NCI-H2227 treated with DMSO at 0.1 percent for 48 hours (cell line): ENCODE measurements around the gene FOXA3.
"Not testable (repeated sequence)": the region's sequence is repeated elsewhere in the genome, so short reads cannot be mapped to it uniquely, and the experiment has no call there.

Source experiments
- DNase-seq: peaks from one replicate; lab custom pipeline; 2025; lab: John Stamatoyannopoulos, UW

Gene FOXA3

GRCh38 chr19:45828523-45828922, 35.6 kb upstream of the FOXA3 start:
- no peak for DNase-seq

DNA sequence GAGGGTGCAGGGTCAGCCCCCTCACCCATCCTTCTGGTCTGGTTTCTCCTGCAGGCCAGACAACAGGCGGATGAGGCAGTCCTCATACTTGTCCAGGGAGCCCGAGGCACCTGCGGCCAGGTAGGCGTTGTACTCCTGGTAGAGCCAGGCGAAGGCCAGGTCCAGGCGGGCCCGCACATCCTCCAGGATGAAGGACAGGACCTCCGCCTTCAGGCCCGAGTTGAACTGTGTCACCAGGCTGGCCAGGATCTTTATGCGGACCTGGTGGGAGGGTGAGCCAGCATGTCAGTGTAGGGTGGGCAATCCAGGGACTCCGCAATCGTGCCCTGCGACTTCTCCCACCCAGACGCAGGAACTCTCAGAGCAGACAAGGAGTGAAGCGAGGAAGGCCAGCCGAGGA, 35.2 kb upstream of the FOXA3 start:
- DNase-seq: no peak

- DNase-seq: no peak
These were observed 29.2 kb upstream of the FOXA3 start for GRCh38 chr19:45834970-45835369.

DNA sequence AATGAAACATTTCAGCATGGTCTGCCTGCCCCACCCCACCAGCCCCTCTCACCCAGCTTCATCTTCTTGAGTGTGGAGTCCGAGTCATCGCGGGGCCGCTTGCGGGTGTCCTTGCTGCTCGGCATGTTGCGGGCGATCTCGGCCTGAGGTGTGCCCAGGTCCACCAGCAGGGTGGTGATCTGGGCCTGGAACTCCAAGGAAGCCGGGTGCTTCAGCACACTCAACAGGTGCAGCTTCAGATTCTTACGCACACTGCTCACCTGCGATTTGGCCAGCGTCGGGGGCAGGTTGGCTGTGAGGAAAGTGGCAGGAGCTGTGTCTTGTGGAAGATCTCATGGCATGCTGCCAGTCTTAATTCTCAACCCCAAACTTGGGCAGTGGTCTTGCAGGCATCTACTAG, 21.9 kb upstream of the FOXA3 start:
- DNase-seq: no peak

DNA sequence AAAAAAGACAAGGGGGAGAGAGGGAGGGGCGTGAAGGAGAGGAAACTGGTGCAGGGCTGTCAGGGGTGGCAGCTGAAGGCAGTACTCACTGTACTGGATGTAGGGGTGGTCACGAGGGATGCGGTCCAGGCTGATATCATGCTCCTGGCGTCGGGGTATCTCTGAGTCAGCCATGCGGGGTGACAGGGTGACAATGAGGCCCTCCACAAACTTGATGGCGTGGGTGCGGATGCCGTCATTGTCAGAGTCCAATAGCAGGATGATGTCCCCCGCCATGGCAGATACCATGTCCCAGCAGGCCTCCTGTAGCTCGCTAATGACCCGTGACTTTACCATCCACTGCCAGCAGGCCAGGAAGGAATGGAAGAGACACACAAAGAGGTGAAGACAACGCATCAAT, 16.5 kb upstream of the FOXA3 start:
- DNase-seq: no peak

GRCh38 chr19:45848922-45849321, 15.2 kb upstream of the FOXA3 start:
- DNase-seq: no peak

- no peak for DNase-seq
These were observed 11.9 kb upstream of the FOXA3 start for GRCh38 chr19:45852145-45852750.

DNA sequence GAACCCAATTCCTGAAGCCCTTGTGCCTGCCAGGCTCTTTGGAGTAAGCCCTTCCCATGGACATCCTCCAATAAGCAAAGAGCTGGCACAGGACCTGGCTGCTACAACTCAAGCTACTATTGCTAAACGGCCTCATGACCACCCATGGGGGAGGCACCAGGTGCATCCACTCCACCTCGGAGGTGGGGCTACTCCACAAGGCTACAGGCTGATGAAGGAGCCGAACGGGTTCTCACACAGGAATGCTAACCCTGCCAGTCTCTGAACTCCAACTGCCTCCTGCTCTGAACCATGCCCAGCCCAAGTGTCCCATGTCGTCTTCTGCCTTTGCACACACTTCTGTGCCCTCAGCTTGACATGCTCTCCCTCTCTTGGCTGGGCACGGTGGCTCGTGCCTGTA, 11.1 kb upstream of the FOXA3 start:
- no peak for DNase-seq

DNA sequence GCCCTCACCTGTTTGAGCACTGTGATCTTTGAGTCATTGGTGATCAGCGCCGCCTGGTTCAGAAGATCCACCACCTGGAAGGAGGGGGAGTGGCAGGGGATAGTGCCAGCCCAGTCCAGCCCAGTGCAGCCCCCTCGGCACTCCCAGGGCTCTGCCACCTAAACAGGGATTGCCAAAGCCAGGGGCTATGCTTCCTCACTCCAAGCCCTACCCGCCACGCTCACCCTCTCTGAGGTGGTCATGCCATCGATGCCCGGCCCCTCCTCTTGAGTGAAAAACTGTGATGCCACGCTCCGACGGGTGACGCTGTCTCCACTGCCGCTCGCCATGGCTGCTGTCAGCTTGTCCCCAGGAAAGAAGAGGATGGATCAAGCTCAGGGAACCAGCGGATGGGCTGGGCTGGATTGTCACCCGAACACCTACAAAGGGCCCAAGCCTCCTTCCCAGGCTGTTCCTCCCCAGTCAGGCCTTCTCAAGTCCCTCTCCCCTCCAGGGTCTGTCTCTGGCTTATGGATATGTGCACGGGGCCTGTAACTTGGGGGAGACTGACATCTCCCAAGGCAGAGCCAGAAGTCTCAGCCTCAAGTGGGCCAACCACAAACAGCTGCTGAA, 9.9 kb upstream of the FOXA3 start:
- no peak for DNase-seq

DNA sequence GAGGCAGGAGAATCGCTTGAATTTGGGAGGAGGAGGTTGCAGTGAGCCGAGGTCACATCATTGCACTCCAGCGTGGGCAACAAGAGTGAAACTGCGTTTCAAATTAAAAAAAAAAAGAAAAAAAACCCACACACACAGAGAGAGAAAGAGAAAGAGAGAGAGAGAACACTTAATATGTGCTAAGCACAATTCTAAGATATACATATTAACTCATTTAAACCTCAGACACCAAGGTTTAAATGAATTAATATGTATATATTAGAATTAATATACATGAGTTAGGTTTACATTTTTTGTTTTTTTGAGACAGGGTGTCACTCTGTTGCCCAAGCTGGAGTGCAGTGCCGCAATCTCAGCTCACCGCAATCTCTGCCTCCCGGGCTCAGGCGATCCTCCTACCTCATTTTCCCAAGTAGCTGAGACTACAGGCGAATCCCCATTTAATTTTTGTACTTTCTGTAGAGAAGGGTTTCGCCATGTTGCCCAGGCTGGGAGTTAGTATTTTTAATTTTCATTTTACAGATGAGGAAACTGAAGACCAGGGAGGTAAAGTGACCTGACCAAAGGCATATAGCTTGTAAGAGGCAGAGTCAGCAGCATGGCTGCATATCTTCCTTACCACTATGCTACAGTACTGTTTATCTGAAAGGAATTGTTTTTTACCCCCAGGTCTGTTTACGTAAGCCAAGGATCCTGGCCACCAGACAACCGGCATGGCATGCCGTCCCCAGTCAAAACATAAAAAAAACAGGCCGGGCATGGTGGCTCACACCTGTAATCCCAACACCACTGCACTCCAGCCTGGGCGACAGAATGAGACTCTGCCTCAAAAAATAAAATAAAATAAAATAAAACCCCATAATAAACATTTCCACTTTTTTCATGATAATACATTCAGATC, 3.5 kb upstream of the FOXA3 start:
- no peak for DNase-seq

DNA sequence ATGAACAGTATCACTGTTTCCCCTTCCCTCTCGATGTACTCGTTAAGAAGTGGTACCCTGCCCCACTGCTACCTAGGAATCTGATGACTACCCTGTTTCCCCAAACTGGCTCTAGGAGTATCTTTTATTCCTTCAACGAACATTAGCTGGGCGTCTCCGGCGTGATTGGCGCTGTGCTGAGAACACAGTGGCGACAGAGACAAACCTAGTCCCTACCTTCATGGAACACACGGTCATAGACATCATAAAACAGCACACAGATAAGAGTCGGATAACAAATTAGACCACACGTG, 1.9 kb upstream of the FOXA3 start:
- no peak for DNase-seq

GRCh38 chr19:45862564-45863334, 1.4 kb upstream of the FOXA3 start, which contains the start of gene SYMPK:
TSS of gene SYMPK (minus strand) at chr19:45863147. CDS start at chr19:45854495, 8,652 bp downstream.
- peak; percentile 90 for DNase-seq

DNA sequence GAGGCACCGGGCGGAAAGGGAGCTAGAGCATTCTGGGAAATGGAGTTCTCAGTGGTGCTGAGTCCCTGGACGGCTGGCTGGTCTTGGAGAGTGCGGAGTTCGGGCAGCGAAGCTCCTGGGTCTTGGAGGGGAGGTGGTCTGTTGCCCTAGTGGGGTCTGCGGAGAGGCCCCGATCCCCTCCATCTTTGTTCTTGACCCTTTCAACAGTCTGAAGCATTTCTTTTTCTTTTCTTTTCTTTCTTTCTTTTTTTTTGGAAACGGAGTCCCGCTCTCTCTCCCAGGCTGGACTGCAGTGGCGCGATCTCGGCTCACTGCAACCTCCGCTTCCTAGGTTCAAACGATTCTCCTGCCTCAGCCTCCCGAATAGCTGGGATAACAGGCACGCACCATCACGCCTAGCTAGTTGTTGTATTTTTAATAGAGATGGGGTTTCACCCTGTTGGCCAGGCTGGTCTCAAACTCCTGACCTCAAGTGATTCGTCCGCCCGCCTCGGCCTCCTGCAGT, 739 bp upstream of the FOXA3 start:
- no peak for DNase-seq

- DNase-seq: no peak
These were observed 530 bp downstream of the FOXA3 start for GRCh38 chr19:45864629-45865082.

- no peak for DNase-seq
These were observed 1.3 kb downstream of the FOXA3 start for GRCh38 chr19:45865269-45865948.

DNA sequence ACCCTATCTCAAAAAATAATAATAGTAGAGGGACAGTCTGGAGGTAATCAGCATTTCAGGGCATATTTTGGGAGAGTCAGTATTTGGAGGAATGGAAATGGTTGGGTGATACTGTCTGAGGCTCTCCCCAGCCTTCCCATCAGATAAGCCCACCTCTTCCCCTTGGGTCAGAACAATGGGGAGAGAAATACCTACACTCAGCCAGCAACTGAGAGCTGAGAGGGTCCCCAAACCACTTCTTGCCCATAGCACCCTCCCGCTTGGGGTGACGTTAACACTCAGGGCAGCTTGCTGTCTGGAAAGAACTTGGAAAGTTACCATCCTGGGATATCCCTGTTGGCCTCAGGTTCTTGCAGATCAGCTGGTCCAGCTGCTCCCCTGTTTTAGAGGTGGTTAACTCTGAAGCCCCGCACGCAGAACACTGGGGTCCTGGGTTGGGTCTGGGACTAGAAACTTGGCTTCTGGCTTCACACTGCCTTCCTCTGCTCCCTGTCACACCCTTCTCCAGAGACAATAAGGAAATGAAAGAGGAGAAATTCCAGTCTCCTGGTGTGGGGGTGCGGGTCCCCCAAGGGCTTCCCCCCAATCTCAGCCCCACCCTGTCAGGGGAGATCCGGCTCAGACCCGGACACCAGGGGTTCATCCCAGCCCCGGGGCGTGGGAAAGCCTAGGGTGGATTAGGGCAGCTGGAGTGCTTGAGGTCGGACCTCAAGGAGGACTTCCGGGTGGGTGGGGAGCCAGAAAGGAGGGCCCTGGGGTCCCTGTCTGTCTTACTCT, 2.5 kb downstream of the FOXA3 start:
- no peak for DNase-seq

- not testable (repeated sequence) for DNase-seq
These were observed 3.1 kb downstream of the FOXA3 start for GRCh38 chr19:45867241-45867640.

DNA sequence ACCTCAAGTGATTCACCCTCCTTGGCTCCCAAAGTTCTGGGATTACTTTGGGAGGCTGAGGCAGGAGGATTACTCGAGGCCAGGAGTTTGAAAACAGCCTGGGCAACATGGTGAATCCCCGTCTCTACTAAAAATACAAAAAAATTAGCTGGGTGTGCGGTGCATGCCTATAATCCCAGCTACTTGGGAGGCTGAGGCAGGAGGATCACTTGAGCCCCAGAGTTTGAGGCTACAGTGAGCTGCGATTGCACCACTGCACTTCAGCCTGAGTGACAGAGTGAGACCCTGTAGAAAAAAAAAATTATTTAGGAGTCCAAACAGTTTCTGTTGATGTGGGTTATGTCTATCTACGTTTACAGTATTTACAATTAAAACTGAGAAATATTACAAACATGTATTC, 6.7 kb downstream of the FOXA3 start:
- no peak for DNase-seq

- no peak for DNase-seq
These were observed 8.2 kb downstream of the FOXA3 start for GRCh38 chr19:45872095-45872919.

DNA sequence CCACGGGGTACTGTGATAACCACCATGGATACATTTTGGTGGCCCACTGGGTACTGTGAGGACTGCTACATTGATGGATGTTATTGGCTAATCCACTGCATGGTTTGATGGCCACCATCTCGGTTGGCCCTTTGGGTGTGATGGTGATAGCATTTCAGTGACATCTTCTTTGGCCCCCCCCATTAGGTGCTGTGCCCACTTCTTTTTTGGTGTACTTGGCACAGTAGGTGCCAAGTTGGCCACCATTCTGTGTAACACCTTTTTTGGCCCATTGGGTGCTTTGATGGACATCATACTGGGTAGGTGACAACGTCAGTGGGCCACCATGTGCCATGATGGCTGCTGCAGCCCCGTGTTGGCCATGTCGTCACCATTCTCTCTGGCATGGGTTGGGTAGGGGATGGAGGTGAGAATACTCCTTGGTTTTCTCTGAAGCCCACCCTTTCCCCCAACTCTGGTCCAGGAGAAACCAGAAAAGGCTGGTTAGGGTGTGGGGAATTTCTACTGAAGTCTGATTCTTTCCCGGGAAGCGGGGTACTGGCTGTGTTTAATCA, 9.2 kb downstream of the FOXA3 start:
- DNase-seq: no peak
